NCI-H226 (cell line): ENCODE measurements around the gene CDKL5.
A peak's percentile ranks its signal among the peaks of the same experiment; 100 is the strongest.

ENCODE experiments used
- DNase-seq: peaks from one replicate; pipeline ENCODE4 v3.0.0-alpha.2; 2015

Gene CDKL5

GRCh38 chrX:18654875-18655836, 229.7 kb downstream of the CDKL5 start:
- no peak for DNase-seq

GRCh38 chrX:18661273-18661672, 235.9 kb downstream of the CDKL5 start:
- DNase-seq: no peak

- DNase-seq: no peak
These were observed 239.5 kb downstream of the CDKL5 start for GRCh38 chrX:18664947-18665346.

- DNase-seq: no peak
These were observed 241.2 kb downstream of the CDKL5 start for GRCh38 chrX:18666614-18667013.

- no peak for DNase-seq
These were observed 242.8 kb downstream of the CDKL5 start for GRCh38 chrX:18668071-18668835.

GRCh38 chrX:18672008-18672407, 246.6 kb downstream of the CDKL5 start, which contains the start of gene RS1:
TSS of gene RS1 (minus strand) at chrX:18672108. CDS start at chrX:18672068, 40 bp downstream.
- no peak for DNase-seq

GRCh38 chrX:18674417-18674787, 249.0 kb downstream of the CDKL5 start:
- no peak for DNase-seq

- DNase-seq: peak; percentile 18
These were observed 249.7 kb downstream of the CDKL5 start for GRCh38 chrX:18674788-18675735.

- DNase-seq: no peak
These were observed 250.6 kb downstream of the CDKL5 start for GRCh38 chrX:18676050-18676449.

- DNase-seq: no peak
These were observed 251.1 kb downstream of the CDKL5 start for GRCh38 chrX:18676470-18676869.

- no peak for DNase-seq
These were observed 251.9 kb downstream of the CDKL5 start for GRCh38 chrX:18677161-18677869.

- no peak for DNase-seq
These were observed 256.6 kb downstream of the CDKL5 start for GRCh38 chrX:18681996-18682395.

GRCh38 chrX:18682979-18683387, 257.6 kb downstream of the CDKL5 start:
- no peak for DNase-seq

GRCh38 chrX:18687856-18688495, 262.6 kb downstream of the CDKL5 start:
- DNase-seq: no peak

GRCh38 chrX:18691431-18691830, 266.0 kb downstream of the CDKL5 start:
- DNase-seq: no peak

- no peak for DNase-seq
These were observed 267.1 kb downstream of the CDKL5 start for GRCh38 chrX:18692541-18692940.

GRCh38 chrX:18696653-18697052, 271.2 kb downstream of the CDKL5 start:
- DNase-seq: no peak

GRCh38 chrX:18698737-18699650, 273.6 kb downstream of the CDKL5 start:
- DNase-seq: no peak

- peak; percentile 37 for DNase-seq
These were observed 276.4 kb downstream of the CDKL5 start for GRCh38 chrX:18701621-18702361.
